D721Med (cell line): ENCODE measurements around the gene VGLL4.

Experiments used
- DNase-seq: peaks from one replicate; pipeline ENCODE4 v3.0.0; 2011; ENCODE audit warnings: low spot score; ENCODE audit not compliant: insufficient read length
- FAIRE-seq: peaks from 2 replicates; lab custom pipeline; 2011; peaks lifted over from hg19 to GRCh38; lab: Jason Lieb, UNC
- CTCF ChIP-seq: IDR thresholded peaks from 2 replicates; pipeline ENCODE4 v1.5.1; 2012; ENCODE audit warnings: mild to moderate bottlenecking, control low read depth; ENCODE audit not compliant: insufficient read depth; ENCODE audit errors: missing control alignments

VGLL4 gene

GRCh38 chr3:11565932-11566331, 77.8 kb downstream of the VGLL4 start:
- DNase-seq, result no peak
- TF ChIP-seq CTCF, result no peak
- FAIRE-seq, result no peak

GRCh38 chr3:11565492-11565891, 78.2 kb downstream of the VGLL4 start:
- TF ChIP-seq CTCF, result no peak

GRCh38 chr3:11565072-11565471, 78.6 kb downstream of the VGLL4 start:
- FAIRE-seq (no peak), DNase-seq (no peak)
- TF ChIP-seq CTCF, result no peak

More at GRCh38 chr3:11565492-11565891, 78.2 kb downstream of the VGLL4 start:
- no peak for DNase-seq
- no peak for FAIRE-seq

- FAIRE-seq (no peak), DNase-seq (no peak)
Observed at GRCh38 chr3:11564577-11565001, 79.1 kb downstream of the VGLL4 start.

GRCh38 chr3:11563865-11564185, 79.9 kb downstream of the VGLL4 start:
- TF ChIP-seq CTCF, result no peak
- DNase-seq (no peak), FAIRE-seq (no peak)

More at GRCh38 chr3:11564577-11565001, 79.1 kb downstream of the VGLL4 start:
- no peak for TF ChIP-seq CTCF

- DNase-seq (no peak), FAIRE-seq (no peak)
- no peak for TF ChIP-seq CTCF
Observed at GRCh38 chr3:11563159-11563864, 80.4 kb downstream of the VGLL4 start.

- no peak for FAIRE-seq
- DNase-seq, result no peak
- TF ChIP-seq CTCF, result no peak
Observed at GRCh38 chr3:11562277-11562881, 81.3 kb downstream of the VGLL4 start.
